IPS-20b (cell line): ENCODE measurements around the gene FAHD2A.

Experiments
- H3K27ac ChIP-seq: one replicate; pipeline ENCODE4 v1.5.1; 2013; ENCODE audit warnings: low read length
- H3K27me3 ChIP-seq: 2 replicates; pipeline ENCODE4 v1.6.1; 2013; ENCODE audit warnings: mild to moderate bottlenecking, low read length, inconsistent platforms; ENCODE audit not compliant: insufficient read depth
- H3K36me3 ChIP-seq: 2 replicates; pipeline ENCODE4 v1.6.1; 2013; ENCODE audit warnings: low read depth, mild to moderate bottlenecking, inconsistent platforms, low read length, moderate library complexity; ENCODE audit not compliant: insufficient read depth
- H3K4me1 ChIP-seq: 2 replicates; pipeline ENCODE4 v1.6.1; 2013; ENCODE audit warnings: mild to moderate bottlenecking, control low read depth, inconsistent platforms, low read length, moderate library complexity; ENCODE audit not compliant: insufficient read depth
- H3K4me3 ChIP-seq: 2 replicates; pipeline ENCODE4 v1.5.1; 2013; ENCODE audit warnings: mild to moderate bottlenecking, low read length, inconsistent platforms
- H3K9ac ChIP-seq: 2 replicates; pipeline ENCODE4 v1.6.1; 2013; ENCODE audit warnings: low read depth, mild to moderate bottlenecking, inconsistent platforms, low read length, moderate library complexity
- H3K9me3 ChIP-seq: 2 replicates; pipeline ENCODE4 v1.6.1; 2013; ENCODE audit warnings: mild to moderate bottlenecking, low read depth, low read length, inconsistent platforms; ENCODE audit not compliant: insufficient read depth

Gene FAHD2A

GRCh38 chr2:95385570-95385984 lies 16.9 kb upstream of the FAHD2A start:
- H3K4me3 ChIP-seq, result no peak overlapping the region
- no peaks in the 10 kb centered on the region for H3K4me1 ChIP-seq
- no peaks in the 10 kb centered on the region for H3K9me3 ChIP-seq
- no peak overlapping the region for H3K27ac ChIP-seq
- peaks cover 24% of the 10 kb centered on the region for H3K27me3 ChIP-seq
- H3K36me3 ChIP-seq, result no peaks in the 10 kb centered on the region
- H3K9ac ChIP-seq, result no peak overlapping the region

- Histone ChIP-seq H3K4me1 (no peaks in the 10 kb centered on the region), H3K4me3 (no peak overlapping the region), H3K9ac (no peak overlapping the region), H3K27me3 (peaks cover 24% of the 10 kb centered on the region), H3K9me3 (no peaks in the 10 kb centered on the region), H3K27ac (no peak overlapping the region), H3K36me3 (no peaks in the 10 kb centered on the region)
These were observed 16.5 kb upstream of the FAHD2A start for GRCh38 chr2:95386031-95386430.

GRCh38 chr2:95387358-95387757 lies 15.2 kb upstream of the FAHD2A start:
- no peaks in the 10 kb centered on the region for H3K4me1 ChIP-seq
- no peaks in the 10 kb centered on the region for H3K9me3 ChIP-seq
- no peak overlapping the region for H3K4me3 ChIP-seq
- H3K36me3 ChIP-seq, result no peaks in the 10 kb centered on the region
- H3K9ac ChIP-seq, result no peak overlapping the region
- H3K27me3 ChIP-seq, result peaks cover 24% of the 10 kb centered on the region
- no peak overlapping the region for H3K27ac ChIP-seq

GRCh38 chr2:95388091-95388692 lies 14.3 kb upstream of the FAHD2A start:
- H3K36me3 ChIP-seq, result no peaks in the 10 kb centered on the region
- H3K27me3 ChIP-seq, result peaks cover 24% of the 10 kb centered on the region
- H3K27ac ChIP-seq, result no peak overlapping the region
- no peak overlapping the region for H3K9ac ChIP-seq
- no peaks in the 10 kb centered on the region for H3K9me3 ChIP-seq
- H3K4me3 ChIP-seq, result no peak overlapping the region
- no peaks in the 10 kb centered on the region for H3K4me1 ChIP-seq

GRCh38 chr2:95388856-95389244 lies 13.7 kb upstream of the FAHD2A start:
- Histone ChIP-seq H3K9me3 (no peaks in the 10 kb centered on the region), H3K4me3 (peak overlapping the region; percentile 33; the same call in 1 of the 2 replicates), H3K9ac (peak overlapping the region; percentile 34; the same call in 1 of the 2 replicates), H3K27me3 (peaks cover 24% of the 10 kb centered on the region), H3K36me3 (no peaks in the 10 kb centered on the region), H3K27ac (no peak overlapping the region), H3K4me1 (no peaks in the 10 kb centered on the region)

- H3K27ac ChIP-seq, result no peak overlapping the region
- peaks cover 24% of the 10 kb centered on the region for H3K27me3 ChIP-seq
- H3K36me3 ChIP-seq, result no peaks in the 10 kb centered on the region
- no peaks in the 10 kb centered on the region for H3K4me1 ChIP-seq
- peak overlapping the region; percentile 34; the same call in 1 of the 2 replicates for H3K9ac ChIP-seq
- peak overlapping the region; percentile 33; the same call in 1 of the 2 replicates for H3K4me3 ChIP-seq
- H3K9me3 ChIP-seq, result no peaks in the 10 kb centered on the region
These were observed 13.0 kb upstream of the FAHD2A start for GRCh38 chr2:95389245-95390119.

- no peaks in the 10 kb centered on the region for H3K9me3 ChIP-seq
- no peak overlapping the region for H3K4me3 ChIP-seq
- no peaks in the 10 kb centered on the region for H3K4me1 ChIP-seq
- H3K36me3 ChIP-seq, result no peaks in the 10 kb centered on the region
- no peak overlapping the region for H3K27ac ChIP-seq
- no peak overlapping the region for H3K9ac ChIP-seq
- peaks cover 24% of the 10 kb centered on the region for H3K27me3 ChIP-seq
These were observed 12.1 kb upstream of the FAHD2A start for GRCh38 chr2:95390272-95390880.

GRCh38 chr2:95390881-95391321 lies 11.6 kb upstream of the FAHD2A start:
- Histone ChIP-seq H3K36me3 (no peaks in the 10 kb centered on the region), H3K4me3 (no peak overlapping the region), H3K27me3 (peaks cover 24% of the 10 kb centered on the region), H3K27ac (no peak overlapping the region), H3K4me1 (no peaks in the 10 kb centered on the region), H3K9ac (no peak overlapping the region), H3K9me3 (no peaks in the 10 kb centered on the region)

GRCh38 chr2:95391641-95392310 lies 10.7 kb upstream of the FAHD2A start:
- H3K9me3 ChIP-seq, result no peaks in the 10 kb centered on the region
- H3K9ac ChIP-seq, result no peak overlapping the region
- H3K27me3 ChIP-seq, result peaks cover 24% of the 10 kb centered on the region
- H3K4me3 ChIP-seq, result no peak overlapping the region
- H3K27ac ChIP-seq, result no peak overlapping the region
- H3K36me3 ChIP-seq, result no peaks in the 10 kb centered on the region
- no peaks in the 10 kb centered on the region for H3K4me1 ChIP-seq

- Histone ChIP-seq H3K9ac (no peak overlapping the region), H3K4me1 (peaks cover 3% of the 10 kb centered on the region; the same call in 1 of the 2 replicates), H3K4me3 (no peak overlapping the region), H3K9me3 (no peaks in the 10 kb centered on the region), H3K27me3 (peaks cover 24% of the 10 kb centered on the region), H3K36me3 (no peaks in the 10 kb centered on the region), H3K27ac (no peak overlapping the region)
These were observed 10.2 kb upstream of the FAHD2A start for GRCh38 chr2:95392320-95392719.

- H3K9ac ChIP-seq, result no peak overlapping the region
- H3K4me1 ChIP-seq, result peaks cover 3% of the 10 kb centered on the region; the same call in 1 of the 2 replicates
- H3K4me3 ChIP-seq, result no peak overlapping the region
- H3K9me3 ChIP-seq, result no peaks in the 10 kb centered on the region
- H3K27ac ChIP-seq, result no peak overlapping the region
- peaks cover 23% of the 10 kb centered on the region for H3K27me3 ChIP-seq
- H3K36me3 ChIP-seq, result no peaks in the 10 kb centered on the region
These were observed 9.6 kb upstream of the FAHD2A start for GRCh38 chr2:95392730-95393455.
